Liver (tissue), 9 donors: ENCODE results near the gene PFAS. TPM values are rescaled to one million over a fixed set of nuclear protein-coding genes. Genes with fewer than 3 reads are reported as not detected.

Experiments
- DNase-seq: peaks from one replicate; pipeline ENCODE4 v3.0.0-alpha.2; 2017; ENCODE audit warnings: low spot score
- H3K27ac ChIP-seq, 2 donors: one replicate each; pipeline ENCODE4 v1.7.0; 2013; ENCODE audit warnings: inconsistent platforms in 2 of 2, low read length in 2 of 2, control low read depth in 1 of 2, low read depth in 1 of 2, mild to moderate bottlenecking in 1 of 2
- H3K27me3 ChIP-seq, 4 donors: one replicate each; pipeline versions ENCODE4 v1.6.1 to v1.7.0; 2013; ENCODE audit warnings: low read length in 3 of 4, inconsistent platforms in 1 of 4, mild to moderate bottlenecking in 1 of 4, moderate library complexity in 1 of 4; ENCODE audit not compliant: control insufficient read depth in 4 of 4, insufficient read depth in 4 of 4
- H3K36me3 ChIP-seq, 4 donors: one replicate each; pipeline versions ENCODE4 v1.6.1 to v1.7.0; 2013; ENCODE audit warnings: low read length in 3 of 4, mild to moderate bottlenecking in 3 of 4, low read depth in 1 of 4, moderate library complexity in 1 of 4; ENCODE audit not compliant: control insufficient read depth in 4 of 4, insufficient read depth in 3 of 4
- H3K4me1 ChIP-seq, 4 donors: one replicate each; pipeline versions ENCODE4 v1.6.1 to v1.7.0; 2013; ENCODE audit warnings: low read length in 3 of 4, mild to moderate bottlenecking in 3 of 4, moderate library complexity in 1 of 4; ENCODE audit not compliant: control insufficient read depth in 4 of 4, insufficient read depth in 4 of 4
- H3K4me3 ChIP-seq, 3 donors: one replicate each; pipeline versions ENCODE4 v1.6.1 to v1.7.0; 2013; ENCODE audit warnings: low read length in 3 of 3, control low read depth in 1 of 3, low read depth in 1 of 3, mild to moderate bottlenecking in 1 of 3
- H3K9ac ChIP-seq, 2 donors: one replicate each; pipeline ENCODE4 v1.7.0; 2013; ENCODE audit warnings: low read length in 2 of 2, mild to moderate bottlenecking in 2 of 2, moderate library complexity in 2 of 2, control low read depth in 1 of 2, low read depth in 1 of 2
- H3K9me3 ChIP-seq, 4 donors: one replicate each; pipeline versions ENCODE4 v1.6.1 to v1.7.0; 2013; ENCODE audit warnings: low read length in 3 of 4; ENCODE audit not compliant: control insufficient read depth in 4 of 4
- EGR1 ChIP-seq, 2 donors: IDR thresholded peaks; 2 replicates each; pipeline ENCODE4 v1.6.1; 2016 to 2018; ENCODE audit warnings: antibody characterized with exemption in 2 of 2, low read depth in 2 of 2
- FOXA1 ChIP-seq: IDR thresholded peaks from 2 replicates; pipeline ENCODE4 v1.6.1; 2016; ENCODE audit warnings: antibody characterized with exemption
- FOXA2 ChIP-seq: IDR thresholded peaks from 2 replicates; pipeline ENCODE4 v1.6.1; 2016; ENCODE audit warnings: antibody characterized with exemption
- GABPA ChIP-seq, 2 donors: IDR thresholded peaks in 1 of 2; conservative IDR thresholded peaks in 1 of 2; 2 replicates each; pipeline ENCODE4 v1.6.1; 2016; ENCODE audit warnings: antibody characterized with exemption in 2 of 2, mild to moderate bottlenecking in 1 of 2, moderate library complexity in 1 of 2
- HNF4A ChIP-seq, 2 donors: conservative IDR thresholded peaks; 2 replicates each; pipeline ENCODE4 v1.6.1; 2016; ENCODE audit warnings: antibody characterized with exemption in 2 of 2, mild to moderate bottlenecking in 2 of 2
- HNF4G ChIP-seq: IDR thresholded peaks from 2 replicates; pipeline ENCODE4 v1.6.1; 2016; ENCODE audit warnings: antibody characterized with exemption
- JUND ChIP-seq, 2 donors: IDR thresholded peaks; 2 replicates each; pipeline ENCODE4 v1.6.1; 2016; ENCODE audit warnings: antibody characterized with exemption in 2 of 2
- NR2F2 ChIP-seq: IDR thresholded peaks from 2 replicates; pipeline ENCODE4 v1.6.1; 2016; ENCODE audit warnings: antibody characterized with exemption
- RAD21 ChIP-seq, 2 donors: IDR thresholded peaks; 2 replicates each; pipeline ENCODE4 v1.6.1; 2016; ENCODE audit warnings: antibody characterized with exemption in 2 of 2, mild to moderate bottlenecking in 2 of 2
- RXRA ChIP-seq, 2 donors: IDR thresholded peaks; 2 replicates each; pipeline ENCODE4 v1.6.1; 2017 to 2018; ENCODE audit warnings: antibody characterized with exemption in 2 of 2, mild to moderate bottlenecking in 1 of 2
- SP1 ChIP-seq: IDR thresholded peaks from 2 replicates; pipeline ENCODE4 v1.6.1; 2018; ENCODE audit warnings: antibody characterized with exemption, mild to moderate bottlenecking
- TAF1 ChIP-seq: conservative IDR thresholded peaks from 2 replicates; pipeline ENCODE4 v1.6.1; 2016; ENCODE audit warnings: antibody characterized with exemption, mild to moderate bottlenecking
- YY1 ChIP-seq: IDR thresholded peaks from 2 replicates; pipeline ENCODE4 v1.6.1; 2016; ENCODE audit warnings: antibody characterized with exemption, mild to moderate bottlenecking
- WGBS: extraction: QIAGEN DNeasy Blood & Tissue Kit; methylation state at CpG from one replicate; pipeline ENCODE4 v1.1.7; 2013; 5-methylcytosine and 5-hydroxymethylcytosine counted together
- polyA plus RNA-seq, 2 donors: library from polyadenylated mRNA; stranded (reverse) in 1 of 2; unstranded in 1 of 2; fragments of 200-250 nt in 1 of 2; fragments of >200 nt in 1 of 2; fragmentation: Nextera tagmentation in 1 of 2; extraction: Ambion mirVana in 1 of 2; gene quantifications; one replicate each; pipeline versions ENCODE4 v1.2.1 to v1.2.3, GENCODE V29; 2013 to 2015
- total RNA-seq, 2 donors: library from RNA; depleted of rRNA; stranded (reverse); fragments of >200 nt; gene quantifications; one replicate each; pipeline ENCODE4 v1.2.3, GENCODE V29; 2014
- TF ChIP-seq, protein P1 (sequence below): IDR thresholded peaks from 2 replicates; pipeline ENCODE4 v1.6.1; 2016; ENCODE audit warnings: antibody characterized with exemption
- TF ChIP-seq, protein P2 (sequence below): fragments of 150-350 bp; IDR thresholded peaks from 2 replicates; pipeline ENCODE4 v1.5.1; 2017; ENCODE audit warnings: improper control_type of control experiment, low read depth, low read length; ENCODE audit not compliant: missing input control
- TF ChIP-seq, protein P3 (sequence below): IDR thresholded peaks from 2 replicates; pipeline ENCODE4 v1.6.1; 2016; ENCODE audit warnings: antibody characterized with exemption, mild to moderate bottlenecking
- TF ChIP-seq, protein P4 (sequence below): IDR thresholded peaks from 2 replicates; pipeline ENCODE4 v1.6.1; 2016; ENCODE audit warnings: antibody characterized with exemption
- TF ChIP-seq, protein P5 (sequence below): IDR thresholded peaks from 2 replicates; pipeline ENCODE4 v1.6.1; 2016; ENCODE audit warnings: antibody characterized with exemption
- donor health status: healthy.
- donor health status: healthy.
- donor health status: healthy.
- donor health status: healthy.
- donor health status: healthy.

Gene PFAS
- total and polyA plus RNA-seq, 4 donors = 6.0 to 18.5 (median 10.8) TPM

DNA sequence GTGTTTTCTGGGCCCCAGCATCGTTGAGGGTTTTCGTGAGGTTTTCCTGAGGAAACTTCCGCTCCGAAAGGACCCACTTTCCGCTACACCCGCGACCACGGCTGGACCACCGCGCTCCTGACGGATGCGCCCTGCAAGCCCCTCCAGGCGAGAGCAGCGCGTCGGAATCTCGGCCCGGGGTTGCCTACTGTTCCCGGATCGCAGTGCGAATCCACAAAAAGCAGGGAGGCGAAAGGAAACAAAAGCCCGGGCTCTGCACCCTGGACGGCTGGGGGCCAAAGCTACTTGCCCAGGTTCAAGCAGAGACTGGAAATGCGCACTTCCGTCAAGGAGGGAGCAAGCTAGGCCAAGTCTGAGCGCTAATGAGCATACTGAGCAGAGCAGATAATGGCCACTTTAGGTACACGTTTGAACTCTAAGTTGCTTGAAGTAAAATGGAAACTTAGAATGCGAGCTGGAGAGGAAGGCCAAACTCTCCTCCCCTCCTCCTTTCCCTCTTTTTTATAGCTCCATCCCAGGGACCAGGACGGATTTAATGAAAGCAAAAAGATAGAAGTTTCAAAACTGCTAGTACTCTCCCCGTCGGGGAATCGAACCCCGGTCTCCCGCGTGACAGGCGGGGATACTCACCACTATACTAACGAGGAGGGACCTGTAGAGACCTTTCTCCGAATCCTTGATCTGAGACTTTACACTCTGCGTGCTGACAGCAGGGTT, 27.3 kb upstream of the PFAS start:
- TF ChIP-seq, protein P1, sequence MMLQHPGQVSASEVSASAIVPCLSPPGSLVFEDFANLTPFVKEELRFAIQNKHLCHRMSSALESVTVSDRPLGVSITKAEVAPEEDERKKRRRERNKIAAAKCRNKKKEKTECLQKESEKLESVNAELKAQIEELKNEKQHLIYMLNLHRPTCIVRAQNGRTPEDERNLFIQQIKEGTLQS = peak; percentile 100
- TF ChIP-seq YY1 (peak; percentile 11), TAF1 (no peak), JUND (IDR thresholded peaks at IDR 0.05) (peak in 1 of 2 donors; percentile 12), HNF4G (no peak), SP1 (no peak), FOXA1 (peak; percentile 29), HNF4A (conservative IDR thresholded peaks at IDR 0.05) (peak in 1 of 2 donors; percentile 11), EGR1 (IDR thresholded peaks at IDR 0.05; ENCODE audit: low read depth in 2 of 2) (no peak), FOXA2 (no peak), GABPA (IDR thresholded peaks at IDR 0.05 in 1 of 2, conservative IDR thresholded peaks at IDR 0.05 in 1 of 2) (no peak), RXRA (IDR thresholded peaks at IDR 0.05) (peak in 1 of 2 donors; percentile 20), RAD21 (IDR thresholded peaks at IDR 0.05) (peak in 1 of 2 donors; percentile 14), NR2F2 (no peak)
- TF ChIP-seq, protein P2, sequence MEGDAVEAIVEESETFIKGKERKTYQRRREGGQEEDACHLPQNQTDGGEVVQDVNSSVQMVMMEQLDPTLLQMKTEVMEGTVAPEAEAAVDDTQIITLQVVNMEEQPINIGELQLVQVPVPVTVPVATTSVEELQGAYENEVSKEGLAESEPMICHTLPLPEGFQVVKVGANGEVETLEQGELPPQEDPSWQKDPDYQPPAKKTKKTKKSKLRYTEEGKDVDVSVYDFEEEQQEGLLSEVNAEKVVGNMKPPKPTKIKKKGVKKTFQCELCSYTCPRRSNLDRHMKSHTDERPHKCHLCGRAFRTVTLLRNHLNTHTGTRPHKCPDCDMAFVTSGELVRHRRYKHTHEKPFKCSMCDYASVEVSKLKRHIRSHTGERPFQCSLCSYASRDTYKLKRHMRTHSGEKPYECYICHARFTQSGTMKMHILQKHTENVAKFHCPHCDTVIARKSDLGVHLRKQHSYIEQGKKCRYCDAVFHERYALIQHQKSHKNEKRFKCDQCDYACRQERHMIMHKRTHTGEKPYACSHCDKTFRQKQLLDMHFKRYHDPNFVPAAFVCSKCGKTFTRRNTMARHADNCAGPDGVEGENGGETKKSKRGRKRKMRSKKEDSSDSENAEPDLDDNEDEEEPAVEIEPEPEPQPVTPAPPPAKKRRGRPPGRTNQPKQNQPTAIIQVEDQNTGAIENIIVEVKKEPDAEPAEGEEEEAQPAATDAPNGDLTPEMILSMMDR = no peak
- TF ChIP-seq, protein P3, sequence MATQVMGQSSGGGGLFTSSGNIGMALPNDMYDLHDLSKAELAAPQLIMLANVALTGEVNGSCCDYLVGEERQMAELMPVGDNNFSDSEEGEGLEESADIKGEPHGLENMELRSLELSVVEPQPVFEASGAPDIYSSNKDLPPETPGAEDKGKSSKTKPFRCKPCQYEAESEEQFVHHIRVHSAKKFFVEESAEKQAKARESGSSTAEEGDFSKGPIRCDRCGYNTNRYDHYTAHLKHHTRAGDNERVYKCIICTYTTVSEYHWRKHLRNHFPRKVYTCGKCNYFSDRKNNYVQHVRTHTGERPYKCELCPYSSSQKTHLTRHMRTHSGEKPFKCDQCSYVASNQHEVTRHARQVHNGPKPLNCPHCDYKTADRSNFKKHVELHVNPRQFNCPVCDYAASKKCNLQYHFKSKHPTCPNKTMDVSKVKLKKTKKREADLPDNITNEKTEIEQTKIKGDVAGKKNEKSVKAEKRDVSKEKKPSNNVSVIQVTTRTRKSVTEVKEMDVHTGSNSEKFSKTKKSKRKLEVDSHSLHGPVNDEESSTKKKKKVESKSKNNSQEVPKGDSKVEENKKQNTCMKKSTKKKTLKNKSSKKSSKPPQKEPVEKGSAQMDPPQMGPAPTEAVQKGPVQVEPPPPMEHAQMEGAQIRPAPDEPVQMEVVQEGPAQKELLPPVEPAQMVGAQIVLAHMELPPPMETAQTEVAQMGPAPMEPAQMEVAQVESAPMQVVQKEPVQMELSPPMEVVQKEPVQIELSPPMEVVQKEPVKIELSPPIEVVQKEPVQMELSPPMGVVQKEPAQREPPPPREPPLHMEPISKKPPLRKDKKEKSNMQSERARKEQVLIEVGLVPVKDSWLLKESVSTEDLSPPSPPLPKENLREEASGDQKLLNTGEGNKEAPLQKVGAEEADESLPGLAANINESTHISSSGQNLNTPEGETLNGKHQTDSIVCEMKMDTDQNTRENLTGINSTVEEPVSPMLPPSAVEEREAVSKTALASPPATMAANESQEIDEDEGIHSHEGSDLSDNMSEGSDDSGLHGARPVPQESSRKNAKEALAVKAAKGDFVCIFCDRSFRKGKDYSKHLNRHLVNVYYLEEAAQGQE = no peak
- TF ChIP-seq, protein P4, sequence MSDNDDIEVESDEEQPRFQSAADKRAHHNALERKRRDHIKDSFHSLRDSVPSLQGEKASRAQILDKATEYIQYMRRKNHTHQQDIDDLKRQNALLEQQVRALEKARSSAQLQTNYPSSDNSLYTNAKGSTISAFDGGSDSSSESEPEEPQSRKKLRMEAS = peak; percentile 81
- TF ChIP-seq, protein P5, sequence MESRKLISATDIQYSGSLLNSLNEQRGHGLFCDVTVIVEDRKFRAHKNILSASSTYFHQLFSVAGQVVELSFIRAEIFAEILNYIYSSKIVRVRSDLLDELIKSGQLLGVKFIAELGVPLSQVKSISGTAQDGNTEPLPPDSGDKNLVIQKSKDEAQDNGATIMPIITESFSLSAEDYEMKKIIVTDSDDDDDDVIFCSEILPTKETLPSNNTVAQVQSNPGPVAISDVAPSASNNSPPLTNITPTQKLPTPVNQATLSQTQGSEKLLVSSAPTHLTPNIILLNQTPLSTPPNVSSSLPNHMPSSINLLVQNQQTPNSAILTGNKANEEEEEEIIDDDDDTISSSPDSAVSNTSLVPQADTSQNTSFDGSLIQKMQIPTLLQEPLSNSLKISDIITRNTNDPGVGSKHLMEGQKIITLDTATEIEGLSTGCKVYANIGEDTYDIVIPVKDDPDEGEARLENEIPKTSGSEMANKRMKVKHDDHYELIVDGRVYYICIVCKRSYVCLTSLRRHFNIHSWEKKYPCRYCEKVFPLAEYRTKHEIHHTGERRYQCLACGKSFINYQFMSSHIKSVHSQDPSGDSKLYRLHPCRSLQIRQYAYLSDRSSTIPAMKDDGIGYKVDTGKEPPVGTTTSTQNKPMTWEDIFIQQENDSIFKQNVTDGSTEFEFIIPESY = no peak
- under 1% methylated on average over 40 of the region's 40 CpGs for WGBS
- H3K27ac ChIP-seq = peak overlapping the region; percentile 82 to 93
- H3K27me3 ChIP-seq = no peaks in the 10 kb centered on the region
- H3K4me3 ChIP-seq = peak overlapping the region; percentile 60 to 77 (median 67)
- peaks cover 4 to 25% (median 15%) of the 10 kb centered on the region in 4 donors for H3K4me1 ChIP-seq
- H3K9ac ChIP-seq = peak overlapping the region; percentile 52 to 91
- DNase-seq = peak; percentile 95
- no peaks in the 10 kb centered on the region for H3K9me3 ChIP-seq
- H3K36me3 ChIP-seq = no peaks in the 10 kb centered on the region
